Activated CD4-positive, CD25-positive, alpha-beta regulatory T cell treated with anti-CD3 and anti-CD28 coated beads, Interleukin-2, amount 50 U/mL, for 16 hours (primary cell): ENCODE data around the gene IRF7.
"Not testable (repeated sequence)": the region's sequence is repeated elsewhere in the genome, so short reads cannot be mapped to it uniquely, and the experiment has no call there.

Experiments used
- DNase-seq: peaks from one replicate; pipeline ENCODE4 v3.0.0-alpha.2; 2020; ENCODE audit warnings: low read depth, low spot score

The IRF7 gene

DNA sequence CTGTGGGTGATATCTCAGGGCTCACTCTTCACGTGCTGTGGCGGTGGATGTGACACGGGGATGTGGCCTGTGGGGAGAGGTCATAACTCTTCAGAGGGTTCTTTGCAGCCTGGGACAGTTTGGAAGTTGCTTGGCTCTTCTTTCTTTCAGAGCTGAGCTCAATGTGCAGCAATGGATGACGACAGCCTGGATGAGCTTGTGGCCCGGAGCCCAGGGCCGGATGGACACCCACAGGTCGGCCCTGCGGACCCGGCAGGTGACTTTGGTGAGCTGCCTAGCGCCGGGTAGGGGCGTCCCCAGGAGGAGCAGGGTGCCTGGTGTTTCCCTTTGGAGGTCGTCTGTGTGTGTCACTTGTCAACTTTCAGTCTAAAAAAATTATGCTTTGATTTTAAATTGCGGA lies 34.4 kb downstream of the IRF7 start:
- no peak for DNase-seq

- DNase-seq, result no peak
Measured at GRCh38 chr11:579830-580601, 35.7 kb downstream of the IRF7 start.

DNA sequence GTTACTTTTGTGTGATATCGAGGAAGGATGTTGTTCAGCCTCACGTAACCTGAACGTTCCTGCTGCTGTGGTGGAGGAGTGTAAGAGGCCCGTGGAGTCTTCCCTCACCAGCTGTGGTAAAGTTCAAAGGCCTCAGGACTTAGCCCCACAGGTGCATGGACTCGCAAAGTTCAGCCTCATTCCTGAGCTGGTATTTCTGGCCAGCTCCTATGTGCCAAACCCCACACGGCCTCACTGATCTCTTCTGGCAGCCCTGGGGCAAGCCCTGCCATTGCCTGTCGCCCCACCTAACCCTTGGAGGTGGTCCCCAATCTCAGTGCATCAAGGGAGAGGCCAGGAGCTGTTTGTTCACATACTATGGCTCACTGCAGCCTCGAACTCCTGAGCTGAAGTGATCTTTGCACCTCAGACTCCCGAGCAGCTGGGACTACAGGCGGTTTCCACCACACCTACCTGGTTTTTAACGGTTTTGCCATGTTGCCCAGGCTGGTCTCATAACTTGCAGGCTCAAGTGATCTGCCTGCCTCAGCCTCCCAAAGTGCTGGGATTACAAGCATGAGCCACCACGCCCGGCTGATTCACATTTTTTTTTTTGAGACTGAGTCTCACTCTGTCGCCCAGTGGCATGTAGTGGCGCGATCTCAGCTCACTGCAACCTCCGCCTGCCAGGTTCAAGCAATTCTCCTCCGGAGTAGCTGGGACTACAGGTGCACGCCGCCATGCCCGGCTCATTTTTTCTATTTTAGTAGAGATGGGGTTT lies 37.3 kb downstream of the IRF7 start:
- DNase-seq, result no peak

- no peak for DNase-seq
Measured at GRCh38 chr11:577611-577894, 38.2 kb downstream of the IRF7 start.

- no peak for DNase-seq
Measured at GRCh38 chr11:576811-577610, 38.7 kb downstream of the IRF7 start.

- peak; percentile 87 for DNase-seq
Measured at GRCh38 chr11:575996-576768, 39.6 kb downstream of the IRF7 start, which contains the start of gene PHRF1. Gene PHRF1 (plus strand): TSS chr11:576470. CDS start chr11:581513, 5,043 bp downstream.

DNA sequence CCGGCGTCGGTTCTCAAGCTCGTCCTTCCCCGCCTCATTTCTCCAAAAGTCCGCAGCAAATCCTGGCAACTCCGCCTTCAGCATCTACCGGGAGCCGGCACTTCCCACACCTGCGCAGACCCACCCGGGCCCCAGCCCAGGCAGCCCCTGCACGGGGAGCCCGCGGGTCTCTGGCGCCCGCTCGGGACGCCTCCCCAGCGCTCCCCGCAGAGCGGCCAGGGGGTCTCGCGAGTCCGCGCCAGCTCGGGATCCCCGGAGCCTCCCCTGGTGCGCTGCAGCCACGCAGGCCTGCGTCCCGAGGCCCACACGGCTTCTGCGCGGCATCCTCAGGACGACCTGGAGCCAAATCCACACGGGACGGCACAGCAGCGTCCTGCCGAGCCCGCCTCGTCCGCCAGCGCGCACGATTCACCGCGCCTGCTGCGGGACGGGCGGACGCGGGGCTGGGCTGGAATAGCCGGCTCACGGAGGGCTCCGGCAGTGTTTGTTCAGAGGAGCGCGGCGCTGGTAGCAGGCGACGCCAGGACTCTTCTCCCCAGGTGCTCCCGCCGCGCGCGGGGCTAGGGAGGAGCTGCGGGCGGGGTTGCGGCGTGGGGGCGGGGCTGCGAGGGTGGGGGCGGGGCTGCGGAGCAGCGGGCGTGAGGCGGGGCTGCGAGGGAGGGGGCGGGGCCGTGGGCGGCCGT lies 40.3 kb downstream of the IRF7 start:
- no peak for DNase-seq

DNA sequence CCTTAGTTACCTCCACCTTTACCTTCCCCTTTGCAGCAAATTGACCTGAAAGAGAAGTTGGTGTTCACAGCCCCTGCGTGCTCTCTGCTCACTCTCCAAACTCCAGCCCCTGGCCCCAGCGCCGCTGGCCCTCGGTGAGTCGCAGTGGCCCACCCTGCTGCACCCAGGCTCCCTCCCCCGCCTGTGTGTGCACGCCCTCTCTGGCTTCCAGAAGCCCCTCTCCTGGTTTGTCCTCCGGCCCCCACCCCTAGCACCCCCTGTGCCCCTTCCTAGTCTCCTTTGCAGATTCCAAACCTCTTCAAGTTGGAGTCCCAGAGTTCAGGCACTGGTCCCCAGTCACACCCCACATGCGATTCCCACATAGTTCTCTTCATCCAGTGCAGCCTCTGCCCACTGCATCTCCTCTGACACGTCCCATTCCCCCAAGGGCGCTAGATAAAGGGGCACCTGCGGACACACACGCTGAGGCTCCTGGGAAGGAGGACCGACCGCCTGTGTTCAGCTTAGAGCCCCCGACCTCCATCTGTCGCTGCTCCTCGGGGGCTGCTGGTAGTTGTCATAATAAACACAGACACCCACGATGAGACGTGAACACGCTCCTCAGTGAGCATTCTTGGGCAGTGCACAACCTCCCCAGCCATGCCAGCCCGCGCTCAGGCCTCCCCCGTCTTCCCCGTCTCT lies 41.0 kb downstream of the IRF7 start:
- no peak for DNase-seq

DNA sequence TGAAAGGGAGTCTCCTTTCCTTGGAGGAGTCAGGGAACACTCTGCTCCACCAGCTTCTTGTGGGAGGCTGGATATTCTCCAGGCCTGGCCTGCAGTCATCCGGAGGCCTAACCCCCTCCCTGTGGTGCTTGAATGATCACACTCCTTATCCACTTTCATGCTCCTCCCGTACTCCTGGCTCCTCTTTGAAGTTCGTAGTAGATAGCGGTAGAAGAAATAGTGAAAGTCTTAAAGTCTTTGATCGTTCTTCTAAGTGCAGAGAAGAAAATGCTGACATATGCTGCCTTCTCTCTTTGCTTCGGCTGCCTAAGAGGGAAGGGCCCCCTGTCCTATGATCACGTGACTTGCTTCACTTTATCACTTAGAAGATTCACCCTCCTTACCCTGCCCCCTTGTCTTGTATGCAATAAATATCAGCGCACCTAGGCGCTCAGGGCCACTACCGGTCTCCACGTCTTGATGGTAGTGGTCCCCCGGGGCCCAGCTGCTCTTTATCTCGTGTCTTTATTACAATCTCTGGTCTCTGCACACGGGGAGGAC lies 41.6 kb downstream of the IRF7 start:
- not testable (repeated sequence) for DNase-seq

DNA sequence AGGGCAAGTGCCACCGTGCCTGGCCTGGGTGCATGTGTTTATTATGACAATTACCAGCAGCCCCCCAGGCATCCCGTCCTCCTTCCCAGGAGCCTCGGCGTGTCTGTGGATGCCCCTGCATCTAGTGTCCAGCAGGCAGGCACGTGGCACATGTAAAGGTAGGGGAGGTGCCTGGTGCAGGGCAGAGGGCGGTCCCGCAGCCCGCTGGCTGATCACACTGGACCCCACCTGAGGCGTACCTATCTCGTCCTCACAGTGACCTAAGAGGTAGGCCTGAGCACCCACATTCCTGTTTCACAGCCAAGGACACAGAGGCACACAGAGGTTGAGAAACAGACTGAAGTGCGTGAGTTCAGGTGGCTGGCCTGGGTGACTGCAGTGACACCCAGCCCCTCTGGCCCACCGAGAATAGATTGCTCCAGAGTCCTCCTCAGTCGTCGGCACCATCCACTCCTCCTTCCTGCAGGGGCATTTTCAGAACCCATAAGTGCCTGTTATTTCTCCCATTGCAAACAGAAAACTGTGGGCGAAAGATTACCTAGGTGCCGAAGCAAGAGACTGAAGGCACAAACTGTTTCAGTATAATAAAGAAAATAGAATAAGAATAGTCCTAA lies 42.5 kb downstream of the IRF7 start:
- DNase-seq, result no peak

DNA sequence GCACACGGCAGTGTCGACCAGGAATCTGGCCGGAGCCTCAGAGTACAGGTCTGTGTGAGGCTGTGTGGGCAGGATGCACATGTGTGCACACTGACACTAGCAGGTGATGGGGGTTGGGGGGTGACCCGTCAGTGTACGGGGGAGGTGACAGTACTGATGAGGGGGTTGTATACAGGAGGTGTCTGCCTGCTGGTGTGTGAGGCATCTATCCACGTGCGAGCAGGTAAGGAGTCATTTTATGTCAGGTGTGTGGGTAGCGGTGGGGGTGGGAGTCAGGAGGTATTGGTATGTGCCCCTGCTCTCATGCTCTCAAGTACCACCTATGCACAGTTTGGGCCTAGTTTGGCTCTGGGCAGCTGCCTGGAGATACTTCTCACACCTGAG lies 44.0 kb downstream of the IRF7 start:
- no peak for DNase-seq

DNA sequence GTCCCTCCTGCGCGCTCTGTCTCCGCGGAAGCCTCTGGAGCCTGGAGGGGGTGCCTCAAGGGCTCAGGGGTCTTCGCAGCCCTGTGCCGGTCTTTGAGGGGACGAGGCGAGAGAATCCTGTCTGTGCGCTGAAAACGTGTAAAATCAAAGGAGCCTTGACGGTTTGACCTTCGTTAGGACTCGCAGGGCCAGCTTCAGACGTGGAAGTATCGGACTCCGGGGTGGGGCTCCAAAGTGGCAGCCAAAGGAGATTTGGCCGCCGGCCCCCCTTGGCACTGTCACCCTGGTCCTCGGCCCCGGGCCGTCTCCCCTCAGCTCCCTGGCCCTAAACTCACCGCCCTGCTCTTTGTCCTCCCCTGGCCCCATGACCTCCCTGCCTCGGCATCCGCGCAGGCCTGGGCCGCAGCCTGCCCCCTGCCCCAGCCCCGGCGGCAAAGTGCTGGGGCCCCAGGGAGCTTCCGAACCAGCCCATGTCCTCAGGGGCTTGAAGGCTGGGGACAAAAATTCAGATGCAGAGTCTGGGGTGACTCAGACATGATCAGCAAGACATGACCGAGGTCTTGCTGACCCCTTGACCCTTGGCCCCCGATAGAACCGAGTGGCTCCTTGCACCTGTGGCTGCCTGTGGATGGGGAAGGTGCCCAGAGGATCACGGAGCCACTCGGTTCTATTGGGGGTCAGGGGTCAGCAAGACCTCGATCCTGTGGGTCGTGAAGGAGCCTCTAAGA lies 46.4 kb downstream of the IRF7 start:
- no peak for DNase-seq

DNA sequence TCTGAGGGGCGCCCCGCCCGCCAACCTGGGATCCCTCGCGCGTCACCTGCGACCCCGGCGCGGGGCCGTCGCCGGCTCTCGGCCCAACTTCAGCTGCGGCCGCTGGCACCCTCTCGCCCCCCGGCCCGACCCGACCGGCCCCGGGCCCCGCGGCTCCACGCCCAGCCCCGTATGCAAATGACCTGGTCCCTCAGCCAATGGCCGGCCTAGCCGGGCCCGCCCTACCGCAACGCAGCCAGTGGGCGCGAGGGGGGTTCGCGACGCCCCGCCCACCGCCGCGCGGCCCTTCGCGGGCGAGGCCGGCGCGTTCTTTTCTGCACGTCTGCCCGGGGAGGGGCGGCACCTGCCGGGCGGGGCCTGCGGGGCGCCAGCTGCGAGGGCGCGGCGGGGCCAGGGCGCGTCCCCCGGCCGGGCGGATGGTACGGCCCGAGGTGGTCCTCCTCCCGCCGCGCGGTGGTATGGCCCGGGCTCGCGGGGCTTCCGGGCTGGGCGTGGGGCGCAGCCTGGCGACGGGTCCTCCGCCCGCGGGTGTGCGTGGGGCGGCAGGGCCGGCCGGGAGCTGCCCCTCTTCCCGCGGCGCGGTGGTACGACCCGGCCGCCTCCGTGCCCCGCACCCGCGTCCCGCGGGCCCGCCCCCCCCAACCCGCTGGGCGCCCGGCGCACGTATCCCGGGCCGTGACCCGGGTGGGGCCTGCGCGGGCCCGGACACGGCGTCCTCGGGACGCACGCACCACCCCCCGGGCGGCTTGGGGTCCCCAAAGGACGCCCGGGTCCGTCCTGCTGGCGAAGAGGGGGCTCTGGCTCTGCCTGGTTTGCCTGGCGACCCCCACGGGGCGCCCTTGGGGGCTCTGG lies 47.2 kb downstream of the IRF7 start:
- DNase-seq, result peak; percentile 85

DNA sequence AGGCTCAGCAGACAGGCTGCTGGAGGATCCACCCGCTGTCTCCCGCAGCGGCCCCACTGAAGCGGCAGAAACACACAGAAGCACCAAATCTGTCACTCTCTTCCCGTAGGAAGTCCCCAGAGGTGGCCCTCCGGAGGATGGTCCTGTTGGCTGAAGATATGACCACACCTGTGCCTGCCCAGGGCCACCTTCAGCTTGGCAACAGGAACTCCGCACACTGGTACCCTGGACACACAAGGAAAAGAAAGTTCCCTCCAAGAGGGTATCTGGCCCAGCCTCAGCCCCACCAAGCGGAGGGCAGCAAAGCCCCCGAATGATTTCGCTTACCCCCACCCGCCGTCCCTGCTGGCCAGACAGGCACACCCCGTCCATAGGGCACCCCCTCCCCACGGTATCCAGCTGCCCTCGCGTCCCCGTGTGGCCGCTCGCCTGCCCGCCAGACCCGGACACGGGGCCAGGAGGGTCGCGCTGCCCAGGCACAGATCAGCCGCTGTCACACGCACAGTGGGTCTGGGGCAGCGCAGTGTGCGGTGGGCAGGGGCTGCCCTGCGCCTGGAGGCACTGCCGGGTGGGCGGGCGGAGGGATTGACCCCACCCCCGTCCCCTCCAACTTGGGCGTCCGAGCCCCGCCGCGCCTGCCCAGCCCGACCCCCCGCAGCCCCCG lies 48.0 kb downstream of the IRF7 start:
- no peak for DNase-seq

DNA sequence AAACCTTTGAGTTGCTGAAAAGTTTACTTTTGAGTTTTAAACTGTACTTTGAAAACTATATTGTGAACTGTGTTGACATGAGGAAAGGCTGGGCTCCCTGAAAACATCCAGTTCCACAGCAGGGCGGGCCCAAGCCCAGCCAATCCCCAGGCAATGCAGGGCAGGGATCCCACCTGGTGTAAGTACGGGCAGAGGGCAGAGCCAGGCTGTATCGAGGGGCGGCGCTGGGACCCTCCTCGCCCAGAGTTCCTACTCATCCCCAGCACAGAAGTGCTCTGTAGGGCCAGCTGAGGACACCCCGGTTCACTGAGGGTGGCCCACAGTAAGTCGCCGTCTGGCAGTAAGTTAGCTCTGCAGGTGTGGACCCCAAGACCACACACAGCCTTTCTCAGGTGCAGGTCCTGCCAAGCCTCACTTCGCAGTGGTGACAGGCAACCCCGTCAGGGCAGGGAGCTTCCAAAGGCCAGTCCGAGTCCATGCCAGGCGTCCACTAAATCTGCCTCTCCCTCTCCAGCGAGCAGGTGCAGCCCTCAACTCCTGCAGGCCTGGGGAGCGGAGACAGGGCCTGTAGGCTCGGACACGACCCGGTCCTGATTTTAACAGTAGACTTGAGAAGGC lies 48.6 kb downstream of the IRF7 start:
- DNase-seq, result no peak

GRCh38 chr11:565921-566509 lies 49.7 kb downstream of the IRF7 start:
- DNase-seq, result no peak
